SIG-M5 treated with dmso at 0.1 percent for 504 hours (cell line): ENCODE measurements around the gene LDLRAD1.
"Not testable (repeated sequence)": the region's sequence is repeated elsewhere in the genome, so short reads cannot be mapped to it uniquely, and the experiment has no call there.

Experiments used
- DNase-seq: peaks from one replicate; lab custom pipeline; 2025; ENCODE audit not compliant: unreplicated experiment; lab: John Stamatoyannopoulos, UW

LDLRAD1 gene, protein sequence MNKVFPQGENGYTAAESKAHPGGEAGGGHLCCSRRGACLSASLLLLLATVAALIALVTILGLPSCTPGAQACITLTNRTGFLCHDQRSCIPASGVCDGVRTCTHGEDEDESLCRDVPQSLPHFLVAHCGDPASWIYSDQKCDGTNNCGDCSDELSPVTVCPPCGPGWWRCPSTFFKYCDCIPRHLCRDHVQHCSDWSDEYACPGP

DNA sequence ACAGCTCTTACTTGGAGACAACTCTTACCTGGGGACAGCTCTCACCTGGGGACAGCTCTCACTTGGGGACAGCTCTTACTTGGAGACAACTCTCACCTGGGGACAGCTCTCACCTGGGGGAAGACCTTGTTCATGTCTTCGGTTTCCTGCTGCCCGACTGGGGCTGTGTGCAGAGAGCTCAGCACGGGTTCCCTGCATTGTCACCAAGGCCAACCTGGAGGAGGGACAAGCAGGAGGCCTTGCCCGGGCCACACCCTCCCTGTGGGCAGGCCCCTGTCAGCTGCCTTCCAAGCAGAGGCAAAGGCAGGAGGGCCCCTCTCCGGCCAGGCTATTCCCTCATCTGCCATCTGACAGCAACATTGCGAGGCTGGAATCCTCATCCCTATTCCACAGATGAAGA, at the start of gene LDLRAD1:
LDLRAD1 (minus strand) TSS at position 208 of the 400 bp plus-strand sequence; CDS start at position 134, 74 bp downstream.
- DNase-seq, result no peak

DNA sequence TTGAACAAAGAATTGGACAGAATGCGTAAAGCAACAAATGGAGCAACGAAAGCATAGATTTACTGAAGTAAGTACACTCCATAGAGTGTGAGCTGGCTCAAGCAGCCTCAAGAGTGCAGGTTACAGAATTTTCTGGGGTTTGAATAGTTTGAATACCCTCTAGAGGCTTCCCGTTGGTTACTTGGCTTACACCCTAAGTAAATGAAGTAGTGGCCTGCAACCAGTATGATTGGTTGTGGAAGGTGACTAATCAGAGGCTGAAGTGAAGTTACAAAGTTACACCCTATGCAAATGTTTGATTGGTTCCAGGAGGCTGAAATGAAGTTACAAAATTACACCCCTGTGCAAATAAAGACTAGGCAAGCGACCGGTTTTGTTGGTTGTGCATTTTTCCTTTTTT, 46.3 kb upstream of the LDLRAD1 start:
- DNase-seq, result no peak

DNA sequence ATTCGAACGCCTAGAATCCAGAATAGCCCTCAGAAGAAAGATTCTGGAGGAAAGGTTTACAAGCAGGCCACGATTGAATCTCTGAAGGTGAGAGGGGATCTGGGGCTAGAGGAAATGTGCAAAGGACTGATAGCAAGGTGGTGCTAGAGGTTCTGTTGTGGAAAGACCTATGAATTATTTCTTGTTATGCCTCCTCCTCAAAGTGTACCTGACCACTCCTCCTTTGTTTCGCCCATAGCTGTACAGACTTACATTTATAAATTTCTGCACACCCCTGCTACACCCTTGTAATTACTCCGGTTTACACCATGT, 36.4 kb upstream of the LDLRAD1 start:
- DNase-seq, result peak; percentile 6

DNA sequence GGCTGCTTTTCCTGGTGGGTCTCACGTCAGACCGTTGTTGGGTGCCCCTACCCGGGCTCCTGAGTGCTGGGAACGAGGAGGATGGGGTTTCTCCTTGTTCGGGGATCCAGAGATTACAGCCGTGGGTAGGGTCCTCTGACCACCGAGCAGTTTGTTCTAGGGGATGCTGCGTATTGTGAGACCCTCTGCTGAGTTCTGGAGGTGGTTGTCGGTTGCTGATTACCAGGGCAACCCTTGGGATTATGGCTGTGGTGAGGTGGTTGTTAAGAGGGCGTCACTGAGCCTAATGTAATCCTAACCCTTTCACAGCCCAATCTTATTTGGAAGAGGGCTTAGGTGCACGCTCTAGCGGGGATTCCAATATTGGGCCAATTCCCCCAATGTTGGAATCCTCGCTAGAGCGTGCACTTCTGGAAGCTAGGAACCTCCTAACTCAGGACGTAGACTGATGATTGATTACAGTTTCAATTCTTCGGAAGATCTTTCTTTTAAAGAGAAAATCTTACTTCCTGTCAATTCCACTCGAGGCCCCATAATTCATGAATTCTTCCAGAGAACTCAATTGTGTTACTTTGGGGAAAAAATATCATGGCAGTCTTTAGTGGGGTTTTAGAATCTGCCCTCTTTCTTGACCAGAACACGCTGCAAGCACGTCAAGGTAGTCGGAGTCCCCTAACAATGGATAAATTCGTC, 35.9 kb upstream of the LDLRAD1 start:
- no peak for DNase-seq

DNA sequence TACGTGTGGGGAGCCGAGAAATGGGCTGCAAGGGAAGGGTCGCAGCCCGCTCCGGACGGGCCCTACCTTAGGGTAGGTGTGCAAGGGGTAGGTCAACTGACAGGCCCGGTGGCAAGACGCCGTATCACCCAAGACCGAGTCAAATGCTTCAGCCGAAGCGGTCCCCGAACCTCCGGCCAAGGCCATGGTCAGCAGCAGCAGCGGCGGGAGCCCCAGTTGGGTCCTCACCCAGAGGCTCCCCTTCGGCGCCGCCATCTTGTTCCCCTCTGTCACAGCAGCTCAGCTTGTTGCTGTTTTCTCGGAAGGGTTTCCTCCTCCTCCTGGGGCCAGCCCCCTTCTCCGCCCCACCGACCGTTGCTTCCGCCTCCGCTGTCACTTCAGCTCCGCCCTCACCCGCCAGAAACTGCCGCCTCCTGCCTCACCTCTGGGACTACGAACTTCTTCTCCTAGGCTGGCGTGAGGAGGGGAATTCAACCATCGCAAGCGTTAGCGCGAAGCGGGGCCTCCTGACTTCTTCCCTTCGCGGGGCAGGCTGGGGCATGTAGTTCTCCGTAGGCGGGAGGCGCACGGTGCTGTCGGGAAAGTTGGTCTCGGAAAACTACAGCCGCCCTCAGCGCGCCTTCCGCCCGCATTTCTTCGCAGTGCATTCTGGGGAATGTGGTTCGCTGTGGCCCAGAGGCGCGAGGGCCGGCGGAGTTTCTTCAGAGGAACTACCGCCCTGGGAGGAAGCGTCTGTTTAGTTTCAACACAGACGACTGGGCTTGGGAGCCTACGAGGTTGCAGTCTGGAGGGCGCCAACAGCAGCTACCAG, 35.2 kb upstream of the LDLRAD1 start, which contains the start of the genes TCEANC2 and TMEM59:
TCEANC2 (plus strand) TSS at position 675 of the 811 bp plus-strand sequence. CDS start 815 bp downstream, outside the sequence.
TMEM59 (minus strand) TSS at position 271 of the 811 bp plus-strand sequence; CDS start at position 255, 16 bp downstream.
- peak; percentile 99 for DNase-seq

DNA sequence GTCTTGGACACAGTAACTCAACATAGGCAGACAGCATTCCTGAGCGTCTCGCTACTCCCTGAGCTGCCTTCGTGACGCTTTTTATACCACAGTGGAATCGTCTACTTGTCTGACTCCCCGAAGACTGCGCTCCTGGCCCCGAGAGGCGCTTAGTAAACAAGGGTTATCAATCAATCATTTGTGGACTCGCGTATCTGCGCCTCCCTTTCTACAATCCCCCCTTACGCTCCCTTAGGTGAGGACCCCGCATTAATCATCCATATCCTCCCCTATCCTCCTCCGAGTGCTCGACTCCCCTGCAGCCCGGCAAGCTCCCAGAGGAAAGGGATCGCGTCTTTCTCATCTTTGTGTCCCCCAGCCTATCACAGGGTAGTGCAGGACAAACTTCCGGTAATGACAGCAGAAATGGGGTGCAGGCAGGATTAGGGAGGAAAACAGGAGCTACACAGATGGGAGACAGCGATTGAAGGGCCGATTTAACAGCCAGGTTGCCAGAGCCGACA, 34.5 kb upstream of the LDLRAD1 start:
- DNase-seq, result peak; percentile 39

DNA sequence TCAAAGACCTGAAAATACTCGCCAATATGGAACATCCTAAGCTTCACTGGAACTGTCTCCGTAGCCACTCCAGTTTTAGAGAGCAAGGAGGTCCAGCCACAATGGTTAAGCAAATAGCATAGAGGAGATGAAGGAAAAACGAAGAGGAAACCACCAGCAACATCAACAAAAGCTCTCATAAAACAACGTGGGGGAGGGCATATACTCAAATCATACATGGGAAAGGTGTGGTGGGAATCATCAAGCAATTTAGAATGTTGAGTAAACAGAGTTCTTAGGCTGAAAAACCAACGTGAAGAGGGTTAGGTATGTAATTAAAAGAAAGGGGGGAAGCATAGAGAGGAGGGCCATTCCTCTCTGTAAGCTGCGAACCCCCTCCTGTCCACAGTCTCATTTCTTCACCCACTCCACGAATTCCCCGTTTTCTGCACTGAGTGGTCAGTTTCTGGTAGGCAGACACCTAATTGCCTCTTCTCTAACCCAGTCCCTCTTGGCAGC, 34.0 kb upstream of the LDLRAD1 start:
- no peak for DNase-seq

DNA sequence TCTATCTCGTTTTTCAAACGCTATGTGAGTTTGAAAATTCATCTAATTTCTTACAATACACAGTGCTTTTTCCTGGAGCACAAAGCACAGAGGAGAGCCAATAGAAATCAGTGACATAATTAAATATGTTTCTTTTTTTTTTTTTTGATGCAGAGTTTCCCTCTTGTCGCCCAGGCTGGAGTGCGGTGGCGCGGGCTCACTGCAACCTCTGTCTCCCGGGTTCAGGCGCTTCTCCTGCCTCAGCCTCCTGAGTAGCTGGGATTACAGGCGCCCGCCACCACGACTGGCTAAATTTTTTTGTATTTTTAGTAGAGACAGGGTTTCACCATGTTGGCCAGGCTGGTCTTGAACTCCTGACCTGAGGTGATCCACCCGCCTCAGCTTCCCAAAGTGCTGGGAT, 32.4 kb upstream of the LDLRAD1 start:
- DNase-seq, result not testable (repeated sequence)

DNA sequence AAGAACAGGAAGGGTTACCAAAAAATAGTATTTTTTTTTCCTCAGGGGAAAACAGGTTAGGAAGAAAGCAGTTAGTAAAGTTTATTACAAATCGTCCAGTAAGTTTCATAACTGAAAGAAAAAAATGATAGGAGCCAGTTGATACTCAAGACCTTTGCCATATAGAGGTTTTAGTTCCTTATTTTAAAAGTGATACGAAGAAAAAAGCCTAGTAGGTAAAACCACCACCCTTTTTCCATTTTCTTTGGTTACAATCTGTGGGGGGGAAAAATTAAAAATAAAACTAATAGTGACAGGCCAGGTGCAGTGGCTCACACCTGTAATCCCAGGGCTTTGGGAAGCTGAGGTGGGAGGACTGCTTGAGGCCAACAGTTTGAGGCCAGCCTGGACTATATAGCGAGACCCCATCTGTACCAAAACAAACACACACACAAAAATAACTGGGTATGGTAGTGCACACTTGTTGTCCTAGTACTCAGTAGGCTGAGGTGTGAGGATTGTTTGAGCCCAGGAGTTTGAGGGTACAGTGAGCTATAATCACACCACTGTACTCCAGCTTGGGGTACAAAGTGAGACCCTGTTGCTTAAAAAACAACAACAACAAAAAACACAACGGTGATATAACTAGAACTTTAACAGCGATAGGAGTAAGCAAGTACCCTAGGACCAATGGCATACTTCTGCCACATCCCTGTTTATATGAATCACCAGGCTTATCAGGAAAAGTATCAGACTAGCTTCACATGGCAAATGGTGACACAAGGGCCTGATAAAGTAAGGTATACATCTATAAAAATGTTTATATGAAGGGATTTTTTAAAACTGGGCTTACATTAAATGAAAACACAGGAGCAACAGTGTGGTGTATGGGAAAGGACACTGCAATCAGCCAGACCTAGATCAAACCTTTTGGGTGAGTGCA, 29.7 kb upstream of the LDLRAD1 start:
- DNase-seq, result peak; percentile 12

DNA sequence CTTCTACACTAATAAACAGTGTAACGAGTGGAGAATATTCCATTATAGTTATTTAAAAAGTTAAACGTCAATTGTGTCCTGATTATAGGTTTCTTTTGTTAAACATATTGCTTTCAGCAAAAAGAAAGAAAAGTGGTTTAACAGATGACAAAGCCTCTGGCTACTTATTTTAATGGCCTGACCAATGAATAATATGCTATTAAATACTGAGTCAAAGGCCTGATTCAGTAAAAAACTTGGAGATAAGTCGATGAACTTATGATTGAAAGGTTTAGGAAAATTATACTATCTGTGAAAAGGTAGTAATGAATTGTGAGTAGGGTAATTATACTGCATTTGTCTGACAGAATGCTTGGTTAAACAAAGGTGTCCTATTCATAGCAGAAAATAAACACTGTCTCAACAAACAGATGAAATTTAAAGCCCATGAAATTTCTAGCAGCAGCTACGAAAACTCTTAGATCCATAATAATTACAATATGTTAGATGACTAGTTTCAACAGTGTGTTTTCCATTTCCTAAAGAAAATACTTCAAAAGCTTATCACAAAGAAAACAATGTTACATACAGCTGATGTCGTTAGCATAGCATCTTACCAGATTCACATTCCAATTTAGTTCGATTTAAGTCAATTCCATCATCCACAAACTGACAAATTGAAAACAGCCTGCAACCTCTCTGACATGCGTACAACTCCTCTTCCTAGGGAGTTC, 28.8 kb upstream of the LDLRAD1 start:
- DNase-seq, result no peak

DNA sequence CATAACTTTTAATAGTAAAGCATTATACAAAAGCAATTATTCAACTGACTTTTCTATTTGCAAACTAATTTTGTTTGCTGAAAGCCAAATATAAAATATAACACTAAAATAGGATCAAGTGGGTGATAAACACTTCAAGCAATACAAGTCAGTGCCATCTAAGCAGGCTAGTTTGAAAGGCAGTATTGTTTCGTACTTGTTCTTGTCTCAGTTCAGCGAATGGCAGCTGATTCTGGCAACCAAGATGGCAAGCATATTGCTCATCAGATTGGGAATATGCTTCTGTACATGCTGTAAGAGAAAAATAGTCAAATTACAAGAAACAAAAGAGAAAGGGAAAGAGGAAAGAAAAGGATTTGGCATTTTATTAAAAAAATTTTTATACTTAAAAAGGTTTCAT, 27.5 kb upstream of the LDLRAD1 start:
- DNase-seq, result no peak

DNA sequence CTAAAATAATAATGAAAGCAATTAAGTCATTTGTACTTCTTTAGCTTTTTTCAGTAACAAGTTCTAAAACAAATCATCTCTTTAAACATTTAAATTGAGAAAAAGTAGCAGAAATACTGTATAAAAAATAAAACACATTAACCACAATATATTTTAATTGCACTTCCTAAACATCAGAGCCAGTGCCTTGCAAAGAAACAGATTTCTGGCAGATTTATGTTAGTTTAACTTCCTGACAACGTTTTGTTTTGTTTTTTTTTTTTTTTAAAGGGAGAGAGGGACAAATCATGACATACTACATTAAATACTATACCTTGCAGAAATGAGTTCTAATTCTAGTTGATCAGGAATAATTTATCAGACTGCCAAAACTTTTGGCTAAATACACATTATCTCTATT, 23.8 kb upstream of the LDLRAD1 start:
- DNase-seq, result no peak

DNA sequence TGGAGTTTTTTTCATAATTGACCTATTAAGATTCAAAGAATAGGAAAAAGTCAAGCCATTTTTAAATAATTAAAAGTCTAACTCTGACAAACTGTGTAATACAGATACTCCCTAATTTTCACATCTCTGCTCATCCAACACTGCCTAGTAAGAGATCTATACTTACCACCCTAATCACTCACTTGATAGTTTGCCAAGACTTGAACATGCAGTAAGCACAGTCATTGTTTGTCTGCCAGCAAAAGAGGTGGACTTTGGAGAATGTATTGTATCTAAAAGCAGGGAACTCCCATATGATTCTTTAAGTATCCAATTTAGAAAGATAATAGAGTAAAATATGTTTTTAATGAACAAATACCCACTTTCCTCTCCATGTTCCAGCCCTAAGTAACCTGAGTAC, 19.5 kb upstream of the LDLRAD1 start:
- no peak for DNase-seq

DNA sequence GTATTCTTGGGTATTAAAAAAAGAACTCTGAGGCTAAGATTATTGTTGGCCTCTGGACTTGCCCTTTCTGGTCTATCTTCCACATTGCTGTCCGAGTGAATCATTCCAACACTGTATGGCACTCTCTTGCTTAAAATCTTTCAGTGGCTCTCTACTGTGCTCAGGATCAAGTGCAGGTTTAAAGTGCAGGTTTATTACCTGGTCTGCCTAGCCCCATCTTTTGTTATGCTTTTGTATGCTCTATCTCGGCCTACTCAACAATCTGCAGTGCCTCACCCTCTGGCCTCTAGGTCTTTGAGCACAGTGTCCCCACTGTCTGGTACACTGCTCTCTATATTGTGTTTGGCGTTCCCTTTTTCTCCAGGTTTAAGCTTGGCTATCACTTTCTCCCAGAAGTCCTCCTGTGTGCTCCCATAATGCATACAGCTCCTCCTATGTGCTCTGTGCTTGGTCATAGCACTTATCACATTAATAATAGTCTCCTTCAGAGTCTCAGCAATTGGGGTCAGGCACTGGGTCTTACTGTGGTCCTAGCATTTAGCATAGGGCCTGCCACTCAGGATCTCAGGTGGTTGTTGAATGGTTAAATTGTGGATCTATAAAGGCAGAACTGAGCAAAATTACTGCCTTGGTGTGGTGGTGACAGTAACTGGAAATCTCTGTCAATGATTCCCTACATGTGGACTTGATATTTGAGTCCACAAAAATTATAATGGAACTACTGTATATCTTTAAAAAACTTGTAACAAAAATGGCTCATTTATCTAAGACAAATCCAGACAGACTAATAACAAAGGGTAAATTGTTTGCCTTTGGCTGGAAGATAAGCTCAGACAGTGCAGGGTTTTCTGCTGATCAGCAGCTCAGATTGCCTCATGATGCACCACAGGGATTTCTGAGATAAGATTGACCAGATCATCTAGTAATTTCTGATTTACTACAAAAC, 10.6 kb upstream of the LDLRAD1 start:
- no peak for DNase-seq

DNA sequence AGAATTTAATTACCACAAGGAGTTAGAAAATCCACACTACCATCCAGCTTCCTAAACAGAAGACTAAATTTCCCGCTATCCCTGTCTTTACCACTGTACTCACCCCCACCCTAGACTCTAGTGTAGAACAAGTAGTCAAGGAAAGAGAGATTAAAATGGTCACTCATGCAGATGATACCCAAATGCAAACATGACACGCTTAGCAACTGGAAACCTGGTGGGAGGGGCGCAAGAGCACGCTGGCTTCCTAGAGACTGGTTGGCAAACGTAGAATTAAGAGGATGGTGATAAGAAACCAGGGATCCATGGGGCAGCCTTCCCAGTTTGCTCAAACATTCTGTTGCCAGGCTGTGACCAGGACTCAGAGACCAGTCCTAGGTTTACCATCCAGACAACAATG, 9.9 kb upstream of the LDLRAD1 start:
- no peak for DNase-seq

DNA sequence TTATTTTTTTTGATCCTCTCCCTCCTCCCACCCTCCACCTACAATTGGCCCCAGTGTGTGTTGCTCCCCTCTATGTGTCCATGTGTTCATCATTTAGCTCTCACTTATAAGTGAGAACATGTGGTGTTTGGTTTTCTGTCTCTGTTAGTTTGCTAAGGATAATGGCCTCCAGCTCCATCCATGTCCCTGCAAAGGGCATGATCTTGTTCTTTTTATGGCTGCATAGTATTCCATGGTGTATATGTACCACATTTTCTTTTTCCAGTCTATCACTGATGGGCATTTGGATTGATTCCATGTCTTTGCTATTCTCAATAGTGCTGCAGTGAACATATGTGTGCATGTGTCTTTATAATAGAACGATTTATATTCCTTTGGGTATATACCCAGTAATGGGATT, 6.8 kb upstream of the LDLRAD1 start:
- DNase-seq, result not testable (repeated sequence)

DNA sequence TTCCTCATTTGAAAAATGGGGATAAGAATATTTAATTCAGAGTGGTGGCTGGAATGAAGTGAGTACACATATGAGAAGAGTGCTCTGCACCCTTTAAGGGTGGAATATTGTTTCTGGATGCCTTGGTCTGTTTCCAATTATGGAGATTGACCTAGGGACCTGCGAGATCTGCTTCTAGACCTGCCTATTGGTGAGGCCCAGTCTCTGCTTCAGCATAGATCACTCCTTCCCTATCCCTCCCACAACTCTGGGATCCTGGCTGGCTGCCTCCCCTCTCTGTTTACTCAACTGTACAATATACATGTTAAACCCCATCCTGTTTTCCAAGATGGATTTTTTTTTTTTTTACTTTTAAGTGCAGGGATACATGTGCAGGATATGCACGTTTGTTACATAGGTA, 6.4 kb upstream of the LDLRAD1 start:
- no peak for DNase-seq

DNA sequence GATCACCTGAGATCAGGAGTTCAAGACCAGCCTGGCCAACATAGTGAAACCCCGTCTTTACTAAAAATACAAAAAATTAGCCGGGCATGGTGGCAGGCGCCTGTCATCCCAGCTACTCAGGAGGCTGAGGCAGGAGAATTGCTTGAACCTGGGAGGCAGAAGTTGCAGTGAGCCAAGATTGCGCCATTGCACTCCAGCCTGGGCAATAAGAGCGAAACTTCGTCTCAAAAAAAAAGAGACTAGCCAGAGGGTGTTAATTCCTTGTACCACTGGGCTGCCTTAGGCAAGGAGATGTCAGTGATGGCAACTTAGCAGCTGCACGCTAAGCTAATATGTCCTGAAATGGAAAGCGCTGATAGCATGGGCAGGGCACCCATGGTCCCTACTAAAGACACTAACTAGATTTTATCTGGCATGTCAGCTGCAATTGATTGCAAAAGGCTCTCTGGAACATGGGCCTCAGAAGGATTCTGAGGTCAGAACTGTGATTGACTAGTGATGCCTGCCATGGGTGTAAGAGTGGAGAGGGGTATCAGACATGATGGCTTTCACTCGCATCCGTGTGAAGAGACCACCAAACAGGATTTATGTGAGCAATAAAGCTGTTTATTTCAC, 1.7 kb upstream of the LDLRAD1 start:
- not testable (repeated sequence) for DNase-seq
